T-helper 22 cell (primary cell): ENCODE results near the gene NGEF.

Experiments
- DNase-seq: peaks from one replicate; pipeline ENCODE4 v3.0.0-alpha.2; 2020; ENCODE audit warnings: low read depth

The NGEF gene

DNA sequence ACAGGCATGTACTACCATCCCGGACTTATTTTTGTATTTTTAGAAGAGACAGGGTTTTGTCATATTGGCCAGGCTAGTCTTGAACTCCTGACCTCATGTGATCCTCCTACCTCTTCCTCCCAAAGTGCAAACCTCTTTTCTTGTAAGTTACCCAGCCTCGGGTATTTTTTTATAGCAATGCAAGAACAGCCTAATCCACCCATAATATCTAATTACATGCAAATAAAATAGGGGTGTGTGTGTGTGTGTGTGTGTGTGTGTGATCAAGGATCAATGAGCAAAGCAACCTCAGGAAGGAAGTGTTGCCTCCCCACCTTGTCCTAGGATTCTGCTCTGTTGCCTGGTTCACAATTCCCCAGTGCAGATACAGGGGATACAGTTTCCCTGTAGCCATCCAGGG, 45.6 kb downstream of the NGEF start:
- no peak for DNase-seq

DNA sequence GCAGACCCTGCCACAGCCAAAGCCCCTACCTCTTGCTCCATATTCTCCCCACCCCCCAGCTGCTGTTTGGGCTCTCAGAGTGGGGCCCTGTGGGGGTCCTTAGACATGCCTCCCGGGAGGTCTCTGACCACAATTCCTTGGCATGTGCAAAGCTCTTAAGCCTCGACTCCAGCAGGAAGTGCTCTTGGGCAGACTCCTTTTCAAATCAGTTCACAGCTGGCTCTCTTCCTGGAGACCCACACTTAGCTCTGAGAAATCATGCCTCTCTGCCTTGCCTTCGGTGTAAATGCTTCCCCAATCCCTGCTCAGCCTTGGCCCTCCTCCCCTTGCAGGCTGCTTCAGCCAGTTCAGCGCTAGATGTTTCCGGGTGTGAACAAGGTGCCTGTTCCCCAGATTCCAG, 46.9 kb downstream of the NGEF start:
- DNase-seq, result no peak

DNA sequence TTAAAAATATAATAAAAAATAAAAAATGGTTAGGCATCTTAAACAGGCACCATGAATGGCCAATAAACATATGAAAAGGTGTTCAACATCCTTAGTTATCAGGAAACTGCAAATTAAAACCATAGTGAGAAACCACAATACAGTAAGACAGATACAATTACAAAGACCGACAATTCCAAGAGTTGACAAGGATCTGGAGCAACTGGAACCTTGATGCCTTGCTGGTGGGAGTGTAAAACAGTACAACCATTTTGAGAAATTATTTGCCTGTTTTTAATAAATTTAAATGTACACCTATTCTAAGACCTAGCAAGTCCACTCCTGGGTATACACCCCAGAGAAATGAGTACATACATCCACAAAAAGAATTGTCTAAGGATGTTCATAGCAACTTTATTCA, 49.1 kb downstream of the NGEF start:
- no peak for DNase-seq

DNA sequence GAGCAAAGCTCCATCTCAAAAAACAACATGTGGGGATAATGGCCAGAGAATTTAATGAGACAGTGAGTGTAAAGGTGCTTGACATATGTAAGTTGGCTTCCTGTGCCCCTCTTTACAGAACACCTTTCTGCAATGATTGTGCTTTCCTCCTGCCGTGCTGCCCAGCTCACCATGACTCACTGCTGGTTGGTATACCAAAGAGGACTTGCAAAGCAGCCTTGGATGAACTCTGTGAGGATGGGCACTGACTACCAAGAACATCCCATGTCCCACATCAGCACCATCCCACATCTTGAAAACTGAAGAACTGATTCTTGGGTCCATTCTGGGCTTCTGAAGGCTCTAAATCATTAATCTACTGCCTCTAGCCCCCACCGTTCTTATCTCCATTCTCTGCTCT, 52.2 kb downstream of the NGEF start:
- DNase-seq, result no peak

DNA sequence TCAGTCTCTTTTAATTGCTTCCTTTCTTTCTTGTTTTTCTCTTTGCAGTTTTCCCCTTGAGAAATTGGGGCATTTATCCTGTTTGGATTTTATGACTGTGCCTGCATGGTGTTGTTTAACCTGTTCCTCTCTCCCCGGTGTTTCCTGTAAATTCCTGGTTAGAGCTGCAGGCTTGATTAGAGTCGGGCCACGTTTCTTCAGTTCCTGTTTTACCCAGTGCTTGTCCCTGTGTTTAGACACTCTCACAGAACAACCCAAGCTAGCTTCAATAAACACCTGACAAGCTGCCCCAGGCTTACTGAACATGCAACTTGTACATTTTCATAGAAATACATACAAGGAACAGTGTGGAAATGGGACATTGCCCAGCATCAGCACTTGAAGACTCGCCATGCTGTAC, 53.9 kb downstream of the NGEF start:
- DNase-seq, result no peak

DNA sequence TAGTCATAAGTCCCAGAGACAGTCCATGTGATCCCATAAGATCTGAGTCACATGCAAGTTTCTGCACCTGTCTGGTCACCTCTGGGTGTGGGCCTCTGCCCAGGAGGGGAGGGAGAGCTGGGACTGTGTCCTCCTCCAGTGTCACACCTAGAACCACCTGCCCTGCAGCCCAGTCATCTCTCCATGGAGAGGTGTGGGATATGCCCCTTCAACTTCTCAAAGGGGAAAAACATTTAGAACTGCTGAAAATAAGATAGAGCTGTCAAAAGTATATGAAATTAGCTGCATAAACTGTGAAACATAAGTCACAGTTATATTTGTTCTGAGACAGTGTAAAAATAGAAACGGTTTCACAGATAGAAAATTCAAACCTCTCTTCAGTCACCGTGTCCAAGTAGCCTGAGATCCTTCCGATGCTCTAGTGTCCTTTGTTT, 55.4 kb downstream of the NGEF start:
- DNase-seq, result no peak

DNA sequence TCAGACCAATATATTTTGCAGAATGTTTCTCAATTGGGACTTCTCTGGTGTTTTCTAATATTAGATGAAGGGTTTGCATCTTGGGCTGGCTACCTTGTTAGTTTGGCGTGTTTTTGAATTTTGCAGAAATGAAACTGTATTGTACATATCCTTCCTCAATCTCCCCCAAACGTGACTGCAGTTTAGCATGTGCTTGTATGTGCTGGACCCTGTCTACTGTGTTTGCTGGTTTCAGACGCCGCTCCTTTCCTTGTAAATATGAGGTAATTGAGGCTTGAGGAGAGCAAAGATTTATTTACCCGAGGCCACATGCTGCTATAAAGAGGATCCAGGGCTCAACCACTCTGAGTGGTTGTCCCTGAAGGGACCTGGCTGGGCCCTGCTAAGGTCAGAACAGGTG, 57.2 kb downstream of the NGEF start:
- DNase-seq, result no peak

DNA sequence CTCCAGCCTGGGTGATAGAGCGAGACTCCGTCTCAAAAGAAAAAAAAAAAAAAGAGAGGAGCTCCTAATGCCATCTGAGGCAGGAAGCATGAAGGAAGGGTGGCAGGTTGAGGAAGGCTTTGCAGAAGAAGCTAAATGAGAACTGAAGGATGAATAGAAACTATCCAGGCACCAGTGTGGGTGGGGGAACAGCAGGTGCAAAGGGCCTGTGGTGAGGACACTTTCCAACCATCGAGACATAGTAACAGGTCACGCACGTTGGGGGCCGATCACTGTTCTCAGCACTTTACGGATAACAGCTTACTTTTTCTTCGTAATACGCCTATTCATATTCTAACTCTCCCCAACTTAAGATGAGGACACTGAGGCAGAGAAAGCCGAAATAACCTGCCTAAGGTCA, 58.4 kb downstream of the NGEF start:
- no peak for DNase-seq

DNA sequence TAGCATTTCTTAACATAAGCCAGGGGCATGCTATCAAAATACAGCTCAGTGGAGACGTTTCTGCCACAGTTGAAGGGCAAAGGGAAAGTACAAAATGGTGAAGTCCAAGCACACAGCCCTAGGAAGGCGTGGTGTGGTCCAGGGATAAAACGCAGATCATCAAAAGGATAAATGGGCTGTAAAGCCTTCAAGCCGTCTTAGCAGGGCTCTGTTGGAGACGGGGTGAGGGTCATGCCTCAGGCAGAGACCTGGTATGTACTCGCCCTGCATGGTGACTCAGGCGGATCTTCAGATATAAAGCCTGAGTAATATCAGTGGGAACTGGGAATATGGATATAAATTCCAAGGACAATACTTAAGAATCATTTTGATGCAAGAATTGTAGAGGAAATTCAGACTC, 61.2 kb downstream of the NGEF start:
- DNase-seq, result no peak

DNA sequence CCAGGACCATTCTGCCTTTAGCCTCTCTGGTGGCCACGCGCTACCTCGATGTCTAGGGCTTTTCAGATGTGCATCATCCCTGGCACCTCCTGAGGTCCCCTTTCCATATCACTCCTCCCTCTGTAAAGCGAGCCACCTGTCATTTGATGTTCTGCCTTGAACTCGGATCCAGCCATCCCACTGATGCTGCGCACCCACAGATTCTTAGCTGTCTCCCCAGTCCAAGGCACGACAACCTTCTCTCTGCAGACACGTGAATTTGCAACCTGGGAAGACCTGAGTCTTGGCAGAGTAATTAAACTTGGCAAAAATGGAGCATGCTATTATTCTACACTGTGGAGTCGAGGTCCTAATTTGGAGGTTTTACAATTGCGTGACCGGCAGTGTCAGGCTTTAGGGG, 61.9 kb downstream of the NGEF start:
- DNase-seq, result no peak

DNA sequence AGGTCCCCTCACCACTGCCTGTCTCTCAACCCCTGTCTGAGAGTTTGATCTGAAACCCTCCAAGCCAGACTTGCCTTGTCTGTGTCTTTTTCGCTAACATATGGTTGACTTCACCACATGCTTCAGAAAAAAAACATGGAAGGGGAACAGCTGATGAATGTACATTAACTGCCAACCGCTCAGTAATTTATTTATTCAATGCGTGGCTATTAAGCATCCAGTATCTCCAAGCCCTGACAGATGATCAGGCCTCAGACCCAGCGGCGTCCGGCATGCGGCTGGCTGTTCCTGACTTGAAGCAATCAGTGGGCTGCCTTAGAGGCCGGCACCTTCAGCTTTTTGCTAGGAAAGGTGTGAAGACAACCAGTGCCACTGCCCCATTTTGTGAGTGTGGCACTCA, 62.3 kb downstream of the NGEF start:
- no peak for DNase-seq

DNA sequence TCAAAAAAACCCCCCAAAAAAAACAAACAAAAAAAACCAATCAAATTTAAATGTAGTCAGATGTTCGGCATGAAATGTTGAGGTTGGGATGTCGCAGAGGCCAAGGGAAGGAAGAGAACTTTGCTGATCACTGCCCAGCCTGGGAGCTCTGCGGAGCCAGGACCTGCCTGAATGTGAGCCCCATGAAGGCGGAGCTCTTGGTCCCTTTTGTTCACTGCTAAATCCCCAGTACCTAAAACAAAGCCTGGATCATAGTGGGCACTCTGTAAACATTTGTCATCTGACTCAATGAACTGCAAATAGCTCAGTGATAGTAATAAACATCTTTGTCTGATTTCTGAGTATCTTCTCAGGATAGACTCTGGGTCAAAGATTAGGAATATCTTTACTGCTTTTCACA, 64.0 kb downstream of the NGEF start:
- DNase-seq, result no peak

DNA sequence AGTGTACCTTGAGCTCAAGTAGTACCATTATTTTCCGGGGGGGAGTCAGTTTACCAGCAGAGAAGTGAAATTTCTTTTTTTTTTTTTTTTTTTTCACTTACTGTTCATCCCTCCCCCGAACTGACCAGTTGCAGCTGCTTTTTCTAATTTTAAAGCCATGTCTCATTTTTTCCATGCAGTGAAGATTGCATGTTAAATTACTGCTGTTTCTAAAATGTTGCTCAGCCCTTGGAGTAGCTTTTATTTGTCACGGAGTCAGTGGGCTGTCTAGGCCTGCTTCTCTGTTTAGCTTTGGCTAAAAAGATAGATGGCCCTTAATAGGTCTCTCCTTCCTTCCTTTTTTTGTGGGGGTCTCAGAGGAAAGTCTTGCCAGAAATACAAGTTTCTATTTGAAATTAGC, 70.2 kb downstream of the NGEF start:
- no peak for DNase-seq

DNA sequence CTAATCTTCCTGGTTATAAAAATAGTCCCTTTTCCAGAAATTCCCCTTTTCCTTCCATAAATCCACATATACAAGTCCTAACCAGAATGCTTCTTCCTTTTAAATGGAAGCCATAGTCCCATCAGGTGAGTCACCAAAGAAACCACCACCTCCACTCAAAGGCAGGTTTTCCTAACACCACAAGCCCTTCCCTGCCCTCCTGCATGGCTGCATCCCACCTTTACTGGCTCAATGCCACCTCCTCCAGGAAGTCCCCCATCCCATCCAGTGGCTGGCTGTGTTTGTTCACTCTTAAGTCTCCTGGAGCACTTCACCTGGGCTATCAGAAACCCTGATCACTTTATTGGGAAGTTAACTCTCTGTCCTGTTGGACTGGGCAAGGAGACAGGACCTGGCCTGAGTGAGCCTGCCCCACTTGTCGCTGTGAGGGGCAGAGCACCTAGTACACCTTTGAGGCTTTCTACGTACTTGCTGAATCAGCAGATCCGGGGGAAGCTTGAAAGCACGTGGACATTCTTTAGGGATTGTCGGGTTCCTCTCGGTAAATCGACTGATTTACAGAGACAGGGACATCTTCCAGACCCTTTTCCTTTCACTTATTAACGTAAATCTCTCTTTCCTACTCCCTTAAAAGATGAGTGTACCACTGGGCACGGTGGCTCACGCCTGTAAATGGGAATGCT, 71.0 kb downstream of the NGEF start:
- no peak for DNase-seq

DNA sequence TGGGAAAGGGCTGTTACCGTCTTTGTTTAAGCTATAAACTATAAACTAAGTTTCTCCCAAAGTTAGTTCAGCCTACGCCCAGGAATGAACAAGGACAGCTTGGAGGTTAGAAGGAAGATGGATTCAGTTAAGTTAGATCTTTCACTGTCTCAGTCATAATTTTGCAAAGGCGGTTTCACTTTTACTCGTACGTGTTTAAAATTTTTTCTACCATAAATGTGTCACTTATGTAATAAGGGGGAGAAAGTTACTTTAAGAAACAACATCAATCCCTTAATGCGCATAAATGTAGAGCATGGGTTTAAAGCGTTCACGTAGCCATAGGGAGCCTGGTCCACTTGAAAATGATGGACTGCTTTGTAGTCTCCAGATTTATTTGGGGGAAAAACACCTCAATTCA, 71.7 kb downstream of the NGEF start:
- DNase-seq, result no peak

DNA sequence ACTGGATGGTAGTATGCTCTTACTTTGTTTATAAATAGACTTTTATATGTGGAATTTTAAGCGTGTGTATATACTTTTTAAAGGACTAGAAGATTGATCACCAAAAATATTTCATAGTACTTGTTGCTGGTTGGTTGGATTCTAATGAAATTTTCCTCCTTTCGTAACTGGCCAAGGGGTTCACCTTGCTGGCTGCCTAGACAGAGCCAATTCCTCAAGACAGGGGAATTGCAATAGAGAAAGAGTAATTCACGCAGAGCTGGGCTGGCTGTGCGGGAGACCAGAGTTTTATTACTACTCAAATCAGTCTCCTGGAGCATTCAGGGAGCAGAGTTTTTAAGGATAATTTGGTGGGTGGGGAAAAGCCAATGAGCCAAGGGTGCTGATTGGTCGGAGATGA, 72.3 kb downstream of the NGEF start:
- no peak for DNase-seq

DNA sequence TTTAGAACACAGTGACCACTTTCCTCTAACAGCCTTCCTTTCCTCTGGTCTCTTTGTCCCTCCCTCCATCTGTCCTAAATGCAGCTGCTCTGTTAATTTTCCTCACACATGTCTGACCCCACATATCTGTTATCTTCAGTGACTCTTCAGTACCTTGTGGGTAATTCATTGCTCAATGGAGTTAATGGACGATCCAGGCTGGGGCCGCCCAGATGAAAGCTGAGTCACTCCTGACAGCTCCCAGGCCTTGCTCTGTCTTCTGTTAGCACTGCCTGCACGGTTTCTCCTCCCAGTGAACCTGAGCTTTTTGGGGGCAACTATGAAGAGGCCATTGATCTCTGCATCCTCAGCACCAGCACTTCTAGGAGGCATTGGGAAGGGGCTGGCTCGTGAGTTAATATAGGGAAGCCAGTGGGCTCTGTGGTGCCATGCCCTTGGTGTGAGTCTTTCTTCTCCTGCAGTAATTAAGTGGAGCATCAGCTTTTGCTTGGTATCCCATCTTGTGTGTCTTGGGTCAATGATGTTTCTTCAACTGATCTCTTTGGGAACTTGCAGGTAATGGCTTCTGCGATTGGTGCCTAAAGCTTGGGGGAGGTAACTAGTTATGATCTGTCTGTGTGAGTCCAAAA, 75.7 kb downstream of the NGEF start:
- no peak for DNase-seq

DNA sequence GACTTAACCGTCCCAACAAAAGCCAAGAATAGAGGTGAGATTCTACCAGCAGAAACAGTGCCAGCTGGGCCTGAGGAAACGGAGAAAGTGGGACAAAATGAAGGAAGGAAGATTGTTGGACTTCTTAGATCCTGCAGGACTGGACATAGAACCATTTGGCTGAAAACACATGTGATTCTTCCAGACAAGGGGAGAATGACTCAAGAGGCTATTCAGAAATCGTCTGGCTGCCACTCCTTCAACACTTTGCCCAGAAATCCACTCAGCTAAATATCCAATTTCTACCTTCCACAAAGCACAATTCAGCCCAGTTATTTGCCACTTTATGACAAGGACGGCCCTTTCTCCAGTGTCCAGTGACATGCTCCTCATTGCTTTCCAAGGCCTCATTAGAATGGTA, 81.4 kb downstream of the NGEF start:
- DNase-seq, result no peak

DNA sequence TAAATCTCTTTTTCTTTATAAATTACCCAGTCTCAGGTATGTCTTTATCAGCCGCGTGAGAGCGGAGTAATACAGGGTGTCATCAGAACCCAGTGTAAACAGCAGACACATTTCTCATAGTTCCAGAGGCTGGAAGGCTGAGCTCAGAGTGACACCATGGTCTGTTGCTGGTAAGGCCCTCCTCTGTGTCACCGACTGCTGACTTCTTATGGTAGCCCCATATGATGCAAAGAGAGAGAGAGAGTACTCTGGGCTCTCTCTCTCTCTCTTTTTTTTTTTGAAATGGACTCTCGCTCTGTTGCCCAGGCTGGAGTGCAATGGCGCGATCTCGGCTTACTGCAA, 83.0 kb downstream of the NGEF start:
- DNase-seq, result no peak

DNA sequence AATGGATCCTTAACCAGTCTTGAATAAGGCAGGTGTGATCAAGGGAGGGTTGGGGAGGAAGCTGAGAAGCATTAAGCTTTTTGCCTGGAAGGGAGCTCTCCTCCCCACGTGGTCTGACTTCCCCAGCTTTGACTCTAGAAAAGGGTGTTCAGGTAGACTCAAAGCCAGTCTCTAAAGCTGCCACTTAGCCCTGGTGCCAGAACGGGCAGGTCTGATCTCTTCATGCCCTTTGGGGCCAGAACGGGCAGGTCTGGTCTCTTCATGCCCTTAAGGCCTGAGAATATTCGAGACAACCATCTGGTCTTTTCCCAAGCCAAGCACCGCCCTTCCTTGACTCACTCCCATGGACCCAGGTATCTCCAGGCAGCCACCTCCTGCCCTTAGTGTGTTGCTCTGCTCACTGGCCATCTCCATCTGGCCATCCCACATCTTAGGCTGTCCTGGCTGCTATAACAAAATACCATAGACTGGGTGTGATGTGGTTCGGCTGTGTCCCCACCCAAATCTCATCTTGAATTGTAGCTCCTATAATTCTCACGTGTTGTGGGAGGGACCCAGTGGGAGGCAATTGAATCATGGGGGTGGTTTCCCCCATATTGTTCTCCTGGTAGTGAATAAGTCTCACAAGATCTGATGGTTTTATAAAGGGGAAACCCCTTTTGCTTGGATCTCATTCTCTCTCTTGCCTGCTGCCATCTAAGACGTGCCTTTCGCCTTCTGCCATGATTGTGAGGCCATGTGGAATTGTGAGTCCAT, 83.6 kb downstream of the NGEF start:
- DNase-seq, result no peak

DNA sequence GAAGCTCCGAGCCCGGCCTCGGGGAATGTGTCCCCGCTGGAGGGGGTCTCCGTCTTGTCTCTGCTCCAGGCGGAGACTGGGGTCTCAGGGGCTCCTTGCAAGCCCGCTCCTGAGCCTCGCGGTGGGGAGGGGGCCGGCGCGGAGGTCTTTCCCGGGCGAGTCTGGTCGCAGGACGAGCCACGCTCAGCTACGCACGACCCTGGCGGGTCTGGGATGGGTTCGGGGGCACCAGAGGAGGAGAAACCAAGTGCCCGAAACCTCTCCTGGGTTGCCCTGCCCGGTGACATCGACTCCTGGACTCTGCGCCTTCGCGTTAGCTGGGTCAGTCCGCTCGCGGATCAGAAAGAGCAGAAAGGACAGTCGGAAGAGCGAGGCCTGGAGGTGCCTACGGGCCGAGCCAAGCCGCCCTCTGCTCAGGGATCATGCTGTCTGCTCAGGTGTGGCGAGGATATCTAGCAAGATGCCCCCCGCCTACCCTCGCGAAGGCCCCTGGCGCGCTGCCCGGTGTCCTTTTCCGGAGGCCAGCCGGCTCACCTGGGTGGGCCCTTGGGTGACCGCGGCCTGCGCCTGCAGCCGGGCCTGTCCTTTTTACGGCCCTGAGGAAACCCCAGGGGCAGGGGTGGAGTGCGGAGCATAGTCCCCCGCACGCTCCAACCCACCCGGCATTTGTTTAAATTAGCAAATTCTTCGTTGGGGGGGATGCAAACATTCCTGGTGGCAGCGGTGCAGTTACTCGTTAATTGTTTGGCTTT, 84.3 kb downstream of the NGEF start:
- no peak for DNase-seq

DNA sequence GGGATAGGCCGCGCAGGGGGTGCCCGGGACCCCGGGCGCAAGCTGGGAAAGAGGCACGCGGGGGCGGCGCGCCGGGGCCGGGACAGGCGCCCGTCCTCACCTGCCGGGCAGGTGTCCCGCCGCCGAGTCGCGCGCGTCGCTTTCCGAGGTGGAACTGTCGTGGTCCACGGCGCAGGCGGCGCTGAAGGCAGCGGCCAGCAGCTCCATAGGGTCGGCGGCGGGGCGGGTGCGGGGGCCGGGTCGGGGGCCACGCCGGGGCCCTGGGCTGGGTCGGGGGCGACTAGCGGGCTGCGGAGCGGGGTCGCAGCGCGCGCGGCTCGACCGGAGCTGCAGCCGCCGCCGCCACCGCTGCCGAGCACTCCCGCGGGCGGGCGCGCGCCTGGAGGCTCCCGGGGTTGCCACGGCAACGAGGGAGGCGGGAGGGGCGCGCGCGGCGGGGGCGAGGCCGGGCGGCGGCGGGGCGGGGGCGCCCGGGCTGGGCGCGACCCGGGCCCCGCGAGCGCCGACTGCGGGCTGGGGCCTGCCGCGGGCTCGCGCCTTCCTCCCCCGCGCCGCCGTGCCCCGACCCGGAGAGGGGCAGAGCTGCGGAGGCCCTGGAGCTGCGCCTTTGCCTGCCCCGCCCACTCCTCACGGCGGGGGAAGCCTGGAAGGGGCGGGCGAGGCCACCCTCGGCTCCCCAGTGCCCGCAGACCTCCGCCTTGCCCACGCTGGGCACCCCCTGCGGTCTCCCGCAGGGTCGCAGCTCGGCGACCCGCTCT, 85.1 kb downstream of the NGEF start:
- no peak for DNase-seq
